Naive B cell (primary cell): ENCODE data around the gene EEF1A2. TPM values are rescaled to one million over a fixed set of nuclear protein-coding genes. Genes with fewer than 3 reads are reported as not detected.

Experiments used
- ATAC-seq, 2 donors: fragments of 150-1000 bp; cut with Tn5 transposase; 2 replicates each; pipeline ENCODE4 v1.10.0; 2021; ENCODE audit warnings: low read depth in 2 of 2, mild to moderate bottlenecking in 2 of 2, moderate library complexity in 2 of 2
- DNase-seq: peaks from one replicate; pipeline ENCODE4 v3.0.0; 2022
- H3K27ac Mint-ChIP-seq, 6 donors: one replicate each; pipeline ENCODE4 v1.8.0; 2020 to 2022; ENCODE audit warnings: mild to moderate bottlenecking in 6 of 6, mixed read lengths in 6 of 6, moderate library complexity in 5 of 6, inconsistent platforms in 2 of 6
- H3K27me3 Mint-ChIP-seq, 3 donors: one replicate each; pipeline ENCODE4 v1.8.0; 2021 to 2022; ENCODE audit warnings: mixed read lengths in 3 of 3, mild to moderate bottlenecking in 1 of 3
- H3K36me3 Mint-ChIP-seq, 2 donors: one replicate each; pipeline ENCODE4 v1.8.0; 2020 to 2022; ENCODE audit warnings: mixed read lengths in 2 of 2, inconsistent platforms in 1 of 2, mild to moderate bottlenecking in 1 of 2
- H3K4me1 Mint-ChIP-seq, 3 donors: one replicate each; pipeline ENCODE4 v1.8.0; 2020 to 2022; ENCODE audit warnings: mixed read lengths in 3 of 3, inconsistent platforms in 1 of 3, mild to moderate bottlenecking in 1 of 3, moderate library complexity in 1 of 3
- H3K4me3 Mint-ChIP-seq, 8 donors: one replicate each; pipeline ENCODE4 v1.8.0; 2020 to 2022; ENCODE audit warnings: mild to moderate bottlenecking in 8 of 8, mixed read lengths in 8 of 8, moderate library complexity in 8 of 8, inconsistent platforms in 2 of 8
- H3K9me3 Mint-ChIP-seq, 7 donors: one replicate each; pipeline ENCODE4 v1.8.0; 2020 to 2022; ENCODE audit warnings: mixed read lengths in 7 of 7, mild to moderate bottlenecking in 5 of 7, inconsistent platforms in 2 of 7, moderate library complexity in 1 of 7
- polyA plus RNA-seq, 6 donors: library from polyadenylated mRNA; unstranded; fragments of 300-500 nt; fragmentation: Illumina TruSeq; gene quantifications; one replicate each; pipeline ENCODE4 v1.2.3, GENCODE V29; 2021; ENCODE audit warnings: low read depth in 6 of 6

Gene EEF1A2
- 1 to 10 TPM in 1 of 6 donors, under 1 TPM in 3, not detected in 2; 0.12 to 1.4 (median 0.28) TPM for polyA plus RNA-seq

- Mint-ChIP-seq H3K27ac (no peak within 1 kb of the TSS), H3K27me3 (peaks cover 0 to 26% (median 9%) of the 10 kb centered on the region in 3 donors), H3K36me3 (no peaks in the 10 kb centered on the region)
These were observed at the start of gene EEF1A2 for GRCh38 chr20:63498960-63499337. EEF1A2 (minus strand) TSS chr20:63499083; CDS start chr20:63497763, 1,320 bp downstream.

GRCh38 chr20:63548542-63548941, 49.7 kb upstream of the EEF1A2 start:
- H3K27me3 Mint-ChIP-seq, result peaks cover 0 to 6% (median 0%) of the 10 kb centered on the region in 3 donors
- no peaks in the 10 kb centered on the region for H3K36me3 Mint-ChIP-seq
- H3K9me3 Mint-ChIP-seq, result no peaks in the 10 kb centered on the region
- H3K4me1 Mint-ChIP-seq, result peaks cover 50 to 66% (median 63%) of the 10 kb centered on the region in 3 donors
- H3K4me3 Mint-ChIP-seq, result peak overlapping the region in 1 of 8 donors; percentile 24
- ATAC-seq (no peak), DNase-seq (no peak)
- peak overlapping the region in 2 of 6 donors; percentile 47 to 72 for H3K27ac Mint-ChIP-seq

More at GRCh38 chr20:63498960-63499337, at the start of gene EEF1A2:
- peaks cover 0 to 2% (median 0%) of the 10 kb centered on the region in 7 donors for H3K9me3 Mint-ChIP-seq
- peak within 1 kb of the TSS in 6 of 8 donors; percentile 36 to 77 (median 60) for H3K4me3 Mint-ChIP-seq
- DNase-seq (peak; percentile 64), ATAC-seq (peak; percentile 75 to 77)
- peaks cover 6 to 8% (median 7%) of the 10 kb centered on the region in 3 donors for H3K4me1 Mint-ChIP-seq

- H3K4me1 Mint-ChIP-seq, result peaks cover 50 to 64% (median 58%) of the 10 kb centered on the region in 3 donors
- DNase-seq (no peak), ATAC-seq (no peak)
- no peaks in the 10 kb centered on the region for H3K9me3 Mint-ChIP-seq
- peak within 1 kb of the TSS in 2 of 8 donors; percentile 24 to 34 for H3K4me3 Mint-ChIP-seq
- H3K27ac Mint-ChIP-seq, result peak within 1 kb of the TSS in 1 of 6 donors; percentile 72
- peaks cover 0 to 6% (median 0%) of the 10 kb centered on the region in 3 donors for H3K27me3 Mint-ChIP-seq
- H3K36me3 Mint-ChIP-seq, result no peaks in the 10 kb centered on the region
These were observed 49.0 kb upstream of the EEF1A2 start, which contains the start of gene SRMS for GRCh38 chr20:63547725-63548480. SRMS (minus strand) TSS chr20:63547749; CDS start chr20:63547463, 286 bp downstream.

GRCh38 chr20:63546956-63547724, 48.3 kb upstream of the EEF1A2 start:
- Mint-ChIP-seq H3K4me1 (peaks cover 45 to 62% (median 54%) of the 10 kb centered on the region in 3 donors), H3K27me3 (peaks cover 0 to 6% (median 0%) of the 10 kb centered on the region in 3 donors), H3K36me3 (no peaks in the 10 kb centered on the region), H3K9me3 (no peaks in the 10 kb centered on the region), H3K27ac (no peak overlapping the region), H3K4me3 (peak overlapping the region in 1 of 8 donors; percentile 34)
- ATAC-seq, result no peak
- no peak for DNase-seq

- DNase-seq (no peak), ATAC-seq (no peak)
- H3K27me3 Mint-ChIP-seq, result peaks cover 0 to 6% (median 0%) of the 10 kb centered on the region in 3 donors
- H3K27ac Mint-ChIP-seq, result no peak overlapping the region
- H3K4me1 Mint-ChIP-seq, result peaks cover 44 to 58% (median 48%) of the 10 kb centered on the region in 3 donors
- no peaks in the 10 kb centered on the region for H3K9me3 Mint-ChIP-seq
- H3K36me3 Mint-ChIP-seq, result no peaks in the 10 kb centered on the region
- no peak overlapping the region for H3K4me3 Mint-ChIP-seq
These were observed 47.5 kb upstream of the EEF1A2 start for GRCh38 chr20:63546256-63546955.

GRCh38 chr20:63545814-63546213, 46.9 kb upstream of the EEF1A2 start:
- no peaks in the 10 kb centered on the region for H3K36me3 Mint-ChIP-seq
- H3K4me3 Mint-ChIP-seq, result peak overlapping the region in 1 of 8 donors; percentile 3
- peak; percentile 23 to 35 for ATAC-seq
- peaks cover 39 to 58% (median 43%) of the 10 kb centered on the region in 3 donors for H3K4me1 Mint-ChIP-seq
- no peak for DNase-seq
- peak overlapping the region in 1 of 6 donors; percentile 53 for H3K27ac Mint-ChIP-seq
- no peaks in the 10 kb centered on the region for H3K9me3 Mint-ChIP-seq
- peaks cover 0 to 6% (median 0%) of the 10 kb centered on the region in 3 donors for H3K27me3 Mint-ChIP-seq

GRCh38 chr20:63544958-63545516, 46.2 kb upstream of the EEF1A2 start:
- DNase-seq, result no peak
- Mint-ChIP-seq H3K27ac (peak overlapping the region in 2 of 6 donors; percentile 53 to 81), H3K9me3 (no peaks in the 10 kb centered on the region), H3K4me1 (peaks cover 36 to 54% (median 36%) of the 10 kb centered on the region in 3 donors), H3K4me3 (peak overlapping the region in 2 of 8 donors; percentile 3 to 6), H3K36me3 (no peaks in the 10 kb centered on the region), H3K27me3 (peaks cover 0 to 2% (median 0%) of the 10 kb centered on the region in 3 donors)
- ATAC-seq, result no peak

- H3K9me3 Mint-ChIP-seq, result no peaks in the 10 kb centered on the region
- H3K4me3 Mint-ChIP-seq, result no peak overlapping the region
- no peak for ATAC-seq
- H3K4me1 Mint-ChIP-seq, result peaks cover 30 to 48% (median 31%) of the 10 kb centered on the region in 3 donors
- no peaks in the 10 kb centered on the region for H3K27me3 Mint-ChIP-seq
- no peaks in the 10 kb centered on the region for H3K36me3 Mint-ChIP-seq
- no peak for DNase-seq
- H3K27ac Mint-ChIP-seq, result no peak overlapping the region
These were observed 45.5 kb upstream of the EEF1A2 start for GRCh38 chr20:63544241-63544957.

GRCh38 chr20:63543733-63544132, 44.9 kb upstream of the EEF1A2 start:
- H3K4me3 Mint-ChIP-seq, result peak overlapping the region in 1 of 8 donors; percentile 62
- ATAC-seq (no peak), DNase-seq (no peak)
- H3K9me3 Mint-ChIP-seq, result no peaks in the 10 kb centered on the region
- no peaks in the 10 kb centered on the region for H3K27me3 Mint-ChIP-seq
- H3K27ac Mint-ChIP-seq, result peak overlapping the region in 1 of 6 donors; percentile 25
- H3K36me3 Mint-ChIP-seq, result no peaks in the 10 kb centered on the region
- H3K4me1 Mint-ChIP-seq, result peaks cover 25 to 47% (median 27%) of the 10 kb centered on the region in 3 donors

GRCh38 chr20:63543131-63543530, 44.2 kb upstream of the EEF1A2 start:
- H3K9me3 Mint-ChIP-seq, result no peaks in the 10 kb centered on the region
- peak overlapping the region in 3 of 6 donors; percentile 74 to 89 (median 79) for H3K27ac Mint-ChIP-seq
- ATAC-seq (no peak), DNase-seq (no peak)
- no peaks in the 10 kb centered on the region for H3K36me3 Mint-ChIP-seq
- no peaks in the 10 kb centered on the region for H3K27me3 Mint-ChIP-seq
- peaks cover 23 to 43% (median 24%) of the 10 kb centered on the region in 3 donors for H3K4me1 Mint-ChIP-seq
- peak overlapping the region in 1 of 8 donors; percentile 59 for H3K4me3 Mint-ChIP-seq

GRCh38 chr20:63542696-63543095, 43.8 kb upstream of the EEF1A2 start:
- H3K4me1 Mint-ChIP-seq, result peaks cover 25 to 47% (median 26%) of the 10 kb centered on the region in 3 donors
- H3K4me3 Mint-ChIP-seq, result peak overlapping the region in 6 of 8 donors; percentile 6 to 82 (median 42)
- H3K27ac Mint-ChIP-seq, result peak overlapping the region in 4 of 6 donors; percentile 74 to 89 (median 79)

GRCh38 chr20:63542031-63542559, 43.2 kb upstream of the EEF1A2 start:
- peak overlapping the region in 1 of 6 donors; percentile 74 for H3K27ac Mint-ChIP-seq
- peak overlapping the region in 2 of 8 donors; percentile 16 to 54 for H3K4me3 Mint-ChIP-seq
- H3K36me3 Mint-ChIP-seq, result no peaks in the 10 kb centered on the region
- ATAC-seq (no peak), DNase-seq (no peak)
- no peaks in the 10 kb centered on the region for H3K9me3 Mint-ChIP-seq
- H3K27me3 Mint-ChIP-seq, result no peaks in the 10 kb centered on the region
- peaks cover 25 to 53% (median 29%) of the 10 kb centered on the region in 3 donors for H3K4me1 Mint-ChIP-seq

More at GRCh38 chr20:63542696-63543095, 43.8 kb upstream of the EEF1A2 start:
- Mint-ChIP-seq H3K9me3 (no peaks in the 10 kb centered on the region), H3K36me3 (no peaks in the 10 kb centered on the region), H3K27me3 (no peaks in the 10 kb centered on the region)
- peak; percentile 8 to 39 for ATAC-seq
- peak; percentile 53 for DNase-seq
